SK-MEL-5 (cell line): Measurements from ENCODE around the gene ATP2B1. TPM values are rescaled to one million over a fixed set of nuclear protein-coding genes. Genes with fewer than 3 reads are reported as not detected.

Experiments used
- DNase-seq: peaks from one replicate; pipeline ENCODE4 v3.0.0-alpha.2; 2016; ENCODE audit warnings: low read depth, low spot score
- in situ Hi-C: cut with HindIII; loops from 2 replicates; pipeline ENCODE4 v1.10.0; 2016; ENCODE audit warnings: low sequenced_read_pairs, high pct_unique_total_duplicates, low pct_unique_long_range_greater_than_20kb
- total RNA-seq: library from RNA; depleted of rRNA; stranded (reverse); fragments of >200 nt; shearing (Covaris generic); gene quantifications from 2 replicates; pipeline ENCODE4 v1.2.3, GENCODE V29; 2014

The ATP2B1 gene
- total RNA-seq, 1 experiment from 2014 or later = 30.5 TPM

DNA sequence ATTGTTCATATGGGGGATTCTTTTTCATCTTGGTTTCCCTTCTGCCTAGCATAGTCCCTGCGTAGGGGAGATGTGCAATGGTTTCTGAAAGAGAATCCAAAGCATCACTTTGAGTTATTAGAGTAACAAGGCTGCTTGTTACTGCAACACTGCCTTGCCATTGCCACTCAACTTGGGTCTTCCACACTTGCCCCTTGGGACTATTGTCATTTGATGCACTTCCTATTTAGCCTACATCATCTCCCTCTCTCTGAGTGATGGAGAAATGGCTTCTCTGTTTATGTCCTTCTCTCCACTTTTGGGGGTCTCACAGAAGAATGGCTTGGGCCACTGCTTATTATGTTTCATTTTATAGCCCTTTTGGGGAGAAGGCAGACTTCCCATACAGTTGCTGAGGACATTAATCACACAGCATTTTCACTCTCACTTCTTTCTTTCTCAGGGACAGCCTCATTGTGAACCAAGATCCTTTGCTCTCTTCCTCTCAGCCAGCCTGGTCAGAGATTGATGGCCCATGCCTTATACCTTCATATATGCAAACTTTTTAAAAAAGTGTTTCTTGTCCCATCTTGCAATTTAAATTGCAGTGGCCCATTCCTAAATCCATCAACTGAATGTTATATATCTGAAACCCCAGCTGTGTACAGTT is 131.9 kb downstream of the ATP2B1 start:
- DNase-seq = no peak

DNA sequence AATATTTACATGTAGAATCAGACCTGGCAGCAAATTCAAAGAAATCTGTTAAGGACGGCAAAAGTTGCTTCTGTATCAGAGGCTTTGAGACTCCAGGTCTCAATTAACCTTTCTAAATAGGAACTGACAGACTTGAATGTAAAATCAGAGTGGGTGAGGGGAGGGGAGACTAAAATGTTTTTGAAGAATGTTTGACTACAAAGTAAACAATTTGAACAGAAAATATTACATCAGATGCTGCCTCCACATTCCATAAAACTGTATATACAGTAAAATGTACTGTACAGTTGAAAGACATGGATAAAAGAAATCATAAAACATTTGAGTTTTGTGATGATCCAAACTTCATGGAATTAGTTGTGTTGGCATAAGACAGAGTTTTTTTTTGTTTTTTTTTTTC is 133.3 kb downstream of the ATP2B1 start:
- in situ Hi-C loops = no loop called here
- DNase-seq = no peak

More for the DNA sequence above, 131.9 kb downstream of the ATP2B1 start:
- in situ Hi-C loops = no loop called here

DNA sequence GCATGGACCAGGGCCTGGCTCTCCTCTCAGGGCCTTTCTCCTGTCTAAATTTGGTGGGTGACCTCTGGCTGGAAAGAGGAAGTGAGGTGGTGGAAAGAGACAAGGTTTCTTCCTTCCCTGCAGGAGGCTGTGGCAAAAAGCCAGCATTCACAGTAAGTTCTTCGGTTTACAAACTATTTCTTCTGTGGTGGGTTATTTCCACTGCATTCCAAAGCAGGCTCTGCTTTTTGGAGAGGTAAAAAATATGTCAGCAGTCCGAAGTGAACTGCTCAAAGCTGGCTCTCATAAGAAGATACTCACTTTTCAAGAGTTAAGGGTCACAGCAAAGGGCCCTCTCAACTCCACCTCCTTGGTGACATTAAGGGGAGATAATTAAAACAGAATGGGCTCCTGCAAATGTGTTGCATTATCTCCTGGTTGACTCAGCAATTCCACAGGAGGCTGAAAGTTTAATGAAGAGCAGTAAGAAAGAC is 133.9 kb downstream of the ATP2B1 start:
- DNase-seq = no peak
- in situ Hi-C loops = no loop called here

DNA sequence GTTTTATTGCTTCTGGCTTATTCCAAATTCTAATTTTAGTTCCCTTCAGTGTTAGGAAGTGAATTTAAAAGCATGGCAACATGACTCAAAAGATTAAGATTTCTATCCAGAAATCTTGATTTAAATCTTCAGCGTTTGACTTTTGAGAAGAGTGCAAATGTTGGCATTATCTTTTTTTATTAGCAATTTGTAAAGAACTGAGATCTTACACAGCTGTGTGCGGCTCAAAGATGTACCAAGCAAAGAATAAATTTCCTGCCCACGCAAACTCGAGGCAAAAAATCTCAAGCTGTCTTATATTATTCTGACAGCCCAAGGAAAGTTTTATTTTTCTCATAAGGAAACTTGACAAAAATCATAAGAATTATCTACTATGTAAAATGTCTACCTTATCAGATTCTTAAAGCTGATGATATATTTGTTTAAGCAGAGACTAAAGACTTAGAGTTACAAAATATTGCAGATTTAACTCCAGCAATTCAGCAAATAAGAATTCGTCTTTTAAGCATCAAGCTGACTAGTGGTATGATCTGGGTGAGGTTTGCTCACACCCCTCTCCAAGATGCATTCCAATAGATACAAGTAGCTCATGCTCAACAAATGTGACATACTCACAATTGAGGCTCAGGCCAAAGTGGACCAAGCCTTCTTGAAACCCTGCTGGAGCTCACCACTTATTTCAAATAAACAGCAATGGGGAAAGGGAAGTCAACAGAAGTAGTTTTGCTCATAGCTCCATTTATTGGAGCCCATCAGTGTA is 135.4 kb downstream of the ATP2B1 start:
- in situ Hi-C loops = no loop called here
- no peak for DNase-seq

DNA sequence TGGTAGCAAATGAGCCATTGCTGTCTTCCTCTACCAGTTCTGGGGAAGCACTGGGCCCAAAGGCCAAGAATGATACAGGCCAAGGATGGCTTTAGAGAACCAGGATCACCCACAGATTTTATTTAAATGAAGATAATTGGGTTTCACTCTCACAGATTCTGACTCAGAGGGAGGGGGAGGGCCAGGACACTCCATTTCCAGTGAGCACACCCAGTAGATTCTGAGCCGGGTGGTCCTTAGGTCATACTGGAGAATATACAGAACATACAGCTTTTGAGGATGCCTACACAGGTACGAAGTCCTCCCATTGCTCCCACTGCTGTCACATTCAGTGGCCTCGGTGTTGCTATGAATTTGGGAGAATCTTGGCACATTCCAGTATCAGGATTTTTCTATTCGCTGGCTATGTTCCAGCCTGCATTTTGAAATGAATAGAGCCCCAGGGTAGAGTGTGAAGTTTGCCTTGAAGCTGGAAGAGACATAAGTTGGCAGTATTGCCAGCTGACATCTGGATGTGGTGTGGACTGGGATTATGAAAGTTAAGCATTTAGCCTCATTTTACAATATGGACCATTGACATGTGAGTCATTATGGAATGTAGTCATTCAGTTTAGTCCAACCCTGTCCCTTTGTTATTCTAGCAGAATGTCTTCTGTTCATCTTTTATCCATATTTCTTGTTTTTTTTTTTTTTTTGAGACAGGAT is 137.0 kb downstream of the ATP2B1 start:
- in situ Hi-C loops = no loop called here
- DNase-seq = no peak

DNA sequence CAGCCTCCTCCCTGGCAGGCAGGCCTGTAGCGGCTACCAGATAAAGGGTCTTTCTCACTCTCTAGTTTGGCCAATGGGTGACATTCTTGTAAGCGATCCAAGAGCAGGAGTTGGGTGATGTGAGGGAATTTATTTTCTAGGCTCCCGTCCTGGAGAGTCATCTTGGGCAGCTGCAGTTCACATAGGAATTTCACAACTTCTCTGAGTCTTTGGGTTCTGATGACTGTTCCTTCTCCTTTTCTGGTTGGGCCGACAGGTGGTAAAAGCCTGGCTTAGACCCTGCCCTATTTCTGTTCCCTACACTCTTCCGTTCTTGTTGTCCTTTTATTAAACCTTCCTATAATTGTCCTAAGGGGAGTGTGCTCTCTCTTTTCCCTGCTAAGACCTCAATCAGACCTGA is 140.2 kb downstream of the ATP2B1 start:
- in situ Hi-C loops = no loop called here

DNA sequence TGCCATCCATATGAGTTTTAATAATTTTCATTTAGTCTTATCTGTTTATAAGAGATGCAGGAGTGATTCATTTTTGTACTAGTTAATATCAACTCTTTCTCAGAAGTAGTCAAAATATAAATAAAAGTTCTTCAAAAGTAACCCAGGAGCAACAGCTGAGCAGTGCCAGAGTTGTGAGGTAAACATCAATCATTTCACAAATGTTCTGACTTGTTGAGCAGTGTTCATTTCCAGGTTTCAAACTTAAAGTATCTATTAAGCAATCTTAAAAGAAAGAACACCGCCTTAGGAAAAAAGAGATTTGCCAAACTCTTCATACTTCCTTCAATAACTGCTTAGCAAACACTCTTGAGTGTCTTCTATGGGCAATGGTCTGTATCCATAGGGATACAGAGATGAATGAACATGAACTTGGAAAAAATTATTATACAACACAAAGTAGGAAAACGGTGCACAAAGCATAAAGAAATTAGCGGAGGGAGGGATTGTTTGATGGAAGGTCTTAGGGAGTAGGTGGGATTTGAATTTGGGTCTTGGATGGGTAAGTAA is 140.9 kb downstream of the ATP2B1 start:
- no peak for DNase-seq
- in situ Hi-C loops = no loop called here

More for the DNA sequence above, 140.2 kb downstream of the ATP2B1 start:
- no peak for DNase-seq

DNA sequence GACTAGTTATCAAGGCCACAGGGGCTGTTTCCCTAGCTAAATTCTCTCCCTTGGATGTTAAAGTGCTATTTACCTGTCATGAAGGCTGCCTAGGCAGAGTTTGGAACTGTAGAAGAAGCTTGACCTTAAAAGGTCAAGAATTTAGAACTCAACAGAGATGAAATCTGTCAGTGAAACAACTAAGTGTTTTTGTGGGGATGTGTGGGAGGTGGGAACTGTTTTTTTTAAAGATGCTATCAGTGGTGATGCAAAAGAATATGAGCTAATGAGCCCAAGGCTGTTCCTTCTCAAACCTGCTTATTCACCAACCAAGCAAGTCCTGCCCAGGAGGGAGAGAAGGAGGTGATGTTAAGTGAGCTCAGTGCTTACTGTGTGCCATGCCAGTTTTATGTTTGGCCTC is 142.0 kb downstream of the ATP2B1 start:
- in situ Hi-C loops = no loop called here
- no peak for DNase-seq

DNA sequence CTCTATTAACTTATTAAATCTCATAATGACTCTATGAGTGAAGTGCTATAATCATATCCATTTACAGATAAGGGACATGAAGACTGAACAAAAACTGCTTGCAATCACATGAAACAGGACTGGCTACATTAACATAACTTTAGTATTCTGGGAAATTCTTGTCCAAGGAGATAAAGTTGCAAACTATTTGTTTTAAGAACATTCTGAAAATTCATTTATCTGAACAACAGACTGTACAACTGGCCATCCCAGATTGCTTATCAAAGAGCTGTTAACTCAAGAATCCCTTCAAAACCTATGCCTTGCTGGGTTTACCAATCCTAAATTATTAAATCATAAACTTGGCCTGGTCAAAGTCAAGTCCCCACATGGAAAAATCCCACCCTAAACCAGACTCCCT is 143.6 kb downstream of the ATP2B1 start:
- in situ Hi-C loops = no loop called here
- no peak for DNase-seq

DNA sequence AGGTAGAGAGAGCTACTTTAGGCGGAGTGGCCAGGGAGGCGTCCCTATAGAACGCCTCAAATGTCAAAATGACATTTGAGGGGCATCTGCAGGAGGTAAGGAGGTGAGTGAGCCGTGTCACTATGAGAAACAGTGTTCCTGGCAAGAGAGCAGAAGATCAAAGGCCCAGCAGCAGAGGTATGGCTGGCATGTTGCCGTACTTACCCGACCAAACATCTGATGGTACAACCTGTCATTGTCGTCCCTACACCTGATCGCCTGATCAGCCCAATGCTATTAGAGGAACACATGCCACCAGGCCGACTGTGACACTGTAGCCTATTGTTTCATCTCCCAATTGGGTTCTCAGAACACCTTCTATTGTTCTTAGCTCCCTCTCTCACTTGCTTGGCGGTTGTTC is 148.9 kb downstream of the ATP2B1 start:
- in situ Hi-C loops = no loop called here
- no peak for DNase-seq

DNA sequence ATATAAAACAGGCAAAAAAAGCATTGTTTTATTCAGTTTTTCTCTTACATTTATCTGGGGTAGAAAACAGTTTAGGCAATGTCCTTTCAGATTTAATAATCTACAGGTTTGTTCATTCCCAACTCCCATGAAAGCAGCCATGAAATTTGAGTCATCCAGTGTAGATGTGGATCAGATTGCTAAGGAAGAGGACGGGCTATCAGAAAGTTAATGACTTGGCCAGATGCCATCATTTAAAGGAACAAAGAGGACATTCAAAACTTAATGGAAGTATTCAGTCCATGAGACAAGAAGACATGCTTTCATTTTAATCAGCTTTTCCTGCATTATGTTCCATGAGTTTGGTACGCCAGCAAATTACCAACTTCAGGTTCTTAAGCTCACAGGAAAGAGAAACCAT is 151.7 kb downstream of the ATP2B1 start:
- in situ Hi-C loops = no loop called here
- peak; percentile 91 for DNase-seq

DNA sequence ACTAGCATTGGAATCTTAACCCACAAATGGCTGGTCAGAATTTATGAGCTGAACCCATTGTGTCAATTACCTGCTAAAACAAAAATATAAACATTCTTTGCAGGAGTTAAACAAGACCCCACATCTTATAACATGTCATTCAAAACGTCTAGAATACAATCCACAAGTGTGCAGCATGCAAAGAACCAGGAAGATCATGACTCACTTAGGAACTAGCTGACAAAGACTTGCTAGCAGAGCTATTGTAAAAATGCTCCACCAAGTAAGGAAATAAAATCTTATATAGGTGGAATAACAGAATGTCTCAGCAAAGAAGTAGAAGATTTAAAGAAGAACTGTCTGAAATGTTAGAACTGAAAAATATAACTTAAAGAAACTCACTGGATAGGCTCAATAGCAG is 156.3 kb downstream of the ATP2B1 start:
- in situ Hi-C loops = no loop called here
- no peak for DNase-seq

DNA sequence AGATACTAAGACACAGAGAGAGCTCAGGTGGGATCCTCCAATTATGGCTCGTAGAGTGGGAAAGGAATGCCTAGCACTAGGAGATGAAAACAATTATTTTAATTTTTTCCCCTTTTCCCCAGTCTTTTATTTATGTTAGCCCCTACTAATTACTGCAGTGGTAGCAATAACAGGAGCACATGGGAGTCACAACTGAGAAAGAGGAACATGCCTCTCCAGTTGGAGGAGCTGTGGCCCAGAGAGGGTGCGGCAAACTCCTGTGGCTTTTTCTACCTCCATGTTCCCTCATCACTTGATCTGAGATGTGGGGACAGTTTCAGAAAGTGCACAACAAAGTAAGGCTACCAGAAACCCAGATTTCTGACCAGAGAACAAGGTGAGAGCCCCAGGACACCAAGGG is 156.9 kb downstream of the ATP2B1 start:
- no peak for DNase-seq
- in situ Hi-C loops = no loop called here

DNA sequence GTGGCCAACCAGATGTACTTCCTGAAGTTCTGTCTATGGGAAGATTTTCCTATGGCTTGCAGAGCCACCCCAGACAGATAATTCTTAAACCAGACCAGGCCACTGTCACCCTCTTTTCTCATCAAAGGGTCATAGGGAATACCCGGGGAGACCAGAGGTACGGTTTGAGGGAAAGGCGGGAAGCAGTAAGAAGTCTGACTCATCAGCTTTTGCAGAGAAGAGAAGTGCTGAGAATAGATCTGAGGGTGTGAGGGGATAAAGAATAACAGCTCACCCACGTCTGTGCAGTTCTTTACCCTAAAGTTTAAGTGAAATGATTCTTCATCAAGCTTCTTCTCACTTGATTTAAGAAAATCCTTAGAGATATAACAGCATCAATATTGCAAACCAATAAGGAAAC is 161.5 kb downstream of the ATP2B1 start:
- no peak for DNase-seq
- in situ Hi-C loops = no loop called here

DNA sequence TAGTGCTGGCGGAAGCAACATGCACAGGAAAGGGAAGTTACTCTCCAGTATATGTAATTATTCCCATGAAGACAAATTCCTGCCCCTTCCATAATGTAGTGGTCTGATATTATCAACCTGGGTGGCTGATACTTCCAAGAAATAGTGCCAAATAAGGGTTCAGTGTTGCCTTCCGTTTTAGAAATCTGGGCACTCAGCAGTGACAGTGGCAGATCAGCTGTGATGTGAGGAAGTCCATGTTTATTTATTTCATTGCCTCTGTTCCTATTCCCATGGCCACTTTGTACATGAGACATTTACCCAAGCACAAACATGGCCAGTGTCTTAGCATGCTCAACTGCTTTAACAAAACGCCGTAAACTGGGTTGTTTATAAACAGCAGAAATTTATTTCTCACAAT is 162.5 kb downstream of the ATP2B1 start:
- in situ Hi-C loops = no loop called here
- DNase-seq = no peak

DNA sequence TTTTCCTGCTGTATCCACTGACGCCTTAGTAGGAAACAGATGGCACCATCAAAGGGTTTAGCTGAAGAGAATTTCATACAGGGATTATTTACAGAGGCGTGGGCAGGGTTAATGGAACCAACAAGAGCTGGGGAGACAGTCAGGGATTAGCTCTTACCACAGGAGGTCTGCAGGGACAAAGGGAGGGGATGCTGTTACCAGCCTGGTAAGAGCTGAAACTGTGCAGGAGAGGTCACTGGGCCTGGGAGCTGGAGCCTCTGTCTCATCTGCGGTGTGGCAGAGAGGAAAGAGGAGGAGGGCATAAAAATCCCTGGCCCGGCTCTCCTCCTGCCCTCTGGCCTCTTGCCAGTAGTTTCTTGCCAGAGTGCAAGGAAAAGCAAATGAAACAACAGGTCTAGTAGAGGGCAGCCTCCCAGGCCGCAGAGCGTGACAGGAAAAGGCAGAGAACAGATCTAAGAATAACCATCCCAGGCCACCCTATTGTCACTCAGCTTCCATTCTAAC is 163.9 kb downstream of the ATP2B1 start:
- in situ Hi-C loops = no loop called here
- DNase-seq = no peak

DNA sequence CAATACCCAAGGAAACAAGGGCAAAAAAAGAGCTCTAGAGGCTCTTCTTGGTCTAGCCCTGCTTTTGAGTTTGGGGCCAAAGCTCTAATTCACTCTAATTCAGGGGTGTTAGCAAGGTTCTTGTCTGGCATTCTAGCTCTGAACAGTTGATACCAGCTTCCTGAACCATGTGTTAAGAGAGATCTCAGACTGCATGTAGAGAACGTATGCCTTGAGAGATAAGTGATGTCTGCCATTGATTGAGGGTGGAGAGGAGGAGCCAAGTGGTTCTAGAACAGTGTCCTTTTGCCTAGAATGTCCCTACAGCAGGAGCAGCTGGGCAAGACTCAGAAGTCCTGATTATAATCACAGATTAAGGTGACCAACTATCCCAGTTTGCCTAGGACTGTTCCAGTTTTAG is 164.6 kb downstream of the ATP2B1 start:
- in situ Hi-C loops = no loop called here
- DNase-seq = no peak

DNA sequence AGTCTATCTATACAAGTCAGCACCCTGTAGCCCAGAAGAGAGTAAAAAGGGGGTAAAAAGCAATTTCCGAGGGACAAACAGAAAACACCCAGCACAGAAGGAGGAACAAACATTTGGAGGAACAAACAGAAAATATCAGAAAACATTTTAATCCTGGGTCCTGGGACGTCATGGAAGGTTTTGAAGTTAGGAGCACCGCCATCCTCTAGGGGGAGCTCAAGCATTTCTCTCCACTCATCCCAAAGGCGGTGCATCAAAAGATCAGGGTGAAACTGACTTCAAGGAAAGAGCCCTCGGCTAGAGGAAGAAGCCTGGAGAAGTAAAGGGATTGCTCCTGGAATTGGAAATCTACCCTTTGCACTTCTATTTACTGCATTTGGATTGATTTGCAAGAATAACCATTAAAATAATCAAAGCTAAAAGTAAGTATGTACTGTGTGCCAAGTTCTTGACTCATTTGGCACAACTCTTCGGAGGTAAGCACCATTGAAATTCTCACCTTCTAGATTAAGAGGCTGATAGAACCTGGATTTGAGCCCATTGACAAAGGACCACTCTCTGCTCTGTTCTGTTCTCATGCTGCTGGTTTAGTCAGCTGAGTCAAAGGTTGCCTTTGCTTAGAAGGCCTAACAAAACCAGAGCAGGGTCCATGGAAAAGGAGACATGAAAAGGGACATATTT is 165.6 kb downstream of the ATP2B1 start:
- peak; percentile 87 for DNase-seq
- in situ Hi-C loops = no loop called here
